ENCODE results near the gene TNK1. TPM values are rescaled to one million over a fixed set of nuclear protein-coding genes. Genes with fewer than 3 reads are reported as not detected.

TNK1 gene
- total RNA-seq, 1 experiment from 2014 or later: 6.4 TPM

DNA sequence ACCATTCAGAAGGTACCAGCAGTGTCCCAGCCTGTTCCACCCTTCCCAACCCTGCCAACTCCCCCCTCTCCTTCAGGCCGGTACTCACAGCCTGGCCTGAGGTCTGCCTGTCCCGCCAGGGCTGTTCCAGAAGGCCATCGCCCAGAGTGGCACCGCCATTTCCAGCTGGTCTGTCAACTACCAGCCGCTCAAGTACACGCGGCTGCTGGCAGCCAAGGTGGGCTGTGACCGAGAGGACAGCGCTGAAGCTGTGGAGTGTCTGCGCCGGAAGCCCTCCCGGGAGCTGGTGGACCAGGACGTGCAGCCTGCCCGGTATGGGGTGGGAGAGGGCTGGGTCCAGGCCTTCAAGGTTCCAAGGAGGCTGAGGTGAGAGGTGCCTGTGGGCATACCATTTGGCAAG, 33.9 kb downstream of the TNK1 start:
- no peak overlapping the region for H3K4me3 Mint-ChIP-seq (ENCODE audit: unreplicated experiment)
- peaks cover 5% of the 10 kb centered on the region for H3K4me1 Mint-ChIP-seq (ENCODE audit: insufficient read depth, unreplicated experiment)
- TF ChIP-seq, protein P1, sequence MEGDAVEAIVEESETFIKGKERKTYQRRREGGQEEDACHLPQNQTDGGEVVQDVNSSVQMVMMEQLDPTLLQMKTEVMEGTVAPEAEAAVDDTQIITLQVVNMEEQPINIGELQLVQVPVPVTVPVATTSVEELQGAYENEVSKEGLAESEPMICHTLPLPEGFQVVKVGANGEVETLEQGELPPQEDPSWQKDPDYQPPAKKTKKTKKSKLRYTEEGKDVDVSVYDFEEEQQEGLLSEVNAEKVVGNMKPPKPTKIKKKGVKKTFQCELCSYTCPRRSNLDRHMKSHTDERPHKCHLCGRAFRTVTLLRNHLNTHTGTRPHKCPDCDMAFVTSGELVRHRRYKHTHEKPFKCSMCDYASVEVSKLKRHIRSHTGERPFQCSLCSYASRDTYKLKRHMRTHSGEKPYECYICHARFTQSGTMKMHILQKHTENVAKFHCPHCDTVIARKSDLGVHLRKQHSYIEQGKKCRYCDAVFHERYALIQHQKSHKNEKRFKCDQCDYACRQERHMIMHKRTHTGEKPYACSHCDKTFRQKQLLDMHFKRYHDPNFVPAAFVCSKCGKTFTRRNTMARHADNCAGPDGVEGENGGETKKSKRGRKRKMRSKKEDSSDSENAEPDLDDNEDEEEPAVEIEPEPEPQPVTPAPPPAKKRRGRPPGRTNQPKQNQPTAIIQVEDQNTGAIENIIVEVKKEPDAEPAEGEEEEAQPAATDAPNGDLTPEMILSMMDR (IDR thresholded peaks at IDR 0.05; ENCODE audit: unreplicated experiment): no peak
- no peak for DNase-seq (ENCODE audit: unreplicated experiment)
- H3K9me3 Mint-ChIP-seq (ENCODE audit: unreplicated experiment): no peaks in the 10 kb centered on the region
- peaks cover 12% of the 10 kb centered on the region for H3K36me3 Mint-ChIP-seq (ENCODE audit: insufficient read depth, unreplicated experiment)
- intact Hi-C loops (cut with micrococcal nuclease): no loop called here
- H3K27ac Mint-ChIP-seq (ENCODE audit: low read depth, unreplicated experiment): no peak overlapping the region
- no TSS peak for BruUV-seq (replicated peaks)
- H3K27me3 Mint-ChIP-seq (ENCODE audit: insufficient read depth, unreplicated experiment): no peaks in the 10 kb centered on the region
- ChIA-PET POLR2A (interaction anchor here (0.7 to 1.0 kb wide), 2 partner anchors 11 to 134 kb away, joined by 3 to 4 read pairs; partner anchors contain the start of gene TNFSF12), CTCF (no interaction called here)

DNA sequence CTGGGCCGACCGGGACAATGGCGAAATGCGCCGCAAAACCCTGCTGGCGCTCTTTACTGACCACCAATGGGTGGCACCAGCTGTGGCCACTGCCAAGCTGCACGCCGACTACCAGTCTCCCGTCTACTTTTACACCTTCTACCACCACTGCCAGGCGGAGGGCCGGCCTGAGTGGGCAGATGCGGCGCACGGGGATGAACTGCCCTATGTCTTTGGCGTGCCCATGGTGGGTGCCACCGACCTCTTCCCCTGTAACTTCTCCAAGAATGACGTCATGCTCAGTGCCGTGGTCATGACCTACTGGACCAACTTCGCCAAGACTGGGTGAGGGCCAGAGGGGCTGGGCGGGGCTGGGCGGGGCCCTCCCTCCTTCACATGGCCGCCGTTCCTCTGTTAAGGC, 34.9 kb downstream of the TNK1 start:
- H3K4me1 Mint-ChIP-seq (ENCODE audit: insufficient read depth, unreplicated experiment): peaks cover 5% of the 10 kb centered on the region
- intact Hi-C loops (cut with micrococcal nuclease): no loop called here
- CTCF ChIA-PET: no interaction called here
- DNase-seq (ENCODE audit: unreplicated experiment): no peak
- no peaks in the 10 kb centered on the region for H3K9me3 Mint-ChIP-seq (ENCODE audit: unreplicated experiment)
- no peak overlapping the region for H3K4me3 Mint-ChIP-seq (ENCODE audit: unreplicated experiment)
- TF ChIP-seq, protein P1 (IDR thresholded peaks at IDR 0.05; ENCODE audit: unreplicated experiment): no peak
- no peak overlapping the region for H3K27ac Mint-ChIP-seq (ENCODE audit: low read depth, unreplicated experiment)
- BruUV-seq (replicated peaks): no TSS peak
- H3K27me3 Mint-ChIP-seq (ENCODE audit: insufficient read depth, unreplicated experiment): no peaks in the 10 kb centered on the region
- POLR2A ChIA-PET: interaction anchor here (1.0 kb wide), 2 partner anchors 12 kb away, joined by 3 to 4 read pairs; partner anchors contain the start of gene TMEM256
- H3K36me3 Mint-ChIP-seq (ENCODE audit: insufficient read depth, unreplicated experiment): peaks cover 4% of the 10 kb centered on the region

DNA sequence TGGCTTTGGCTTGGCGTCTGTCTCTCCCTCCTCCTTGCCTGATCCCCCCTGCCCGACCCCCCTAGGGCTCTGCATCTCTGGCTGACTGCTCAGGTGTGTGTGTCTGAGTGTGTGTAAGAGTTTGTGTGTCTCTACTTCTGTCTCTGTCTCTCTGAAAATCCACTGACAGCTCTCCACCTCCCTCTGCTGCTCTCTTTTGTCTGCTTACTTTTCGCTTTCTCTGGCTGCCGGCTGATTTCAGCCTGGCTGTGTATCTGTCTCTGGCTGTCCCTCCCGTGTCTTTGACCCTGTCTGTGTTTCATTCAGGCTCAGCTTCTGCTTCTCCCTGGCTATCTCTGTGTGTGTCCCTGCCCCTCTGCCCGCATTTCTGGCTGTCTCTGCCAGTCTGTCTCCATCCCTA, 35.4 kb downstream of the TNK1 start:
- no peak for DNase-seq (ENCODE audit: unreplicated experiment)
- Mint-ChIP-seq H3K4me1 (ENCODE audit: insufficient read depth, unreplicated experiment) (peaks cover 5% of the 10 kb centered on the region), H3K27ac (ENCODE audit: low read depth, unreplicated experiment) (peak overlapping the region; percentile 17), H3K27me3 (ENCODE audit: insufficient read depth, unreplicated experiment) (no peaks in the 10 kb centered on the region), H3K9me3 (ENCODE audit: unreplicated experiment) (no peaks in the 10 kb centered on the region), H3K4me3 (ENCODE audit: unreplicated experiment) (no peak overlapping the region), H3K36me3 (ENCODE audit: insufficient read depth, unreplicated experiment) (no peaks in the 10 kb centered on the region)
- POLR2A ChIA-PET: interaction anchor here (1.0 kb wide), 1 partner anchor 12 kb away, joined by 3 read pairs; the partner anchor contains the start of gene TMEM256
- TF ChIP-seq, protein P1 (IDR thresholded peaks at IDR 0.05; ENCODE audit: unreplicated experiment): no peak
- intact Hi-C loops (cut with micrococcal nuclease): no loop called here
- CTCF ChIA-PET: no interaction called here
- BruUV-seq (replicated peaks): no TSS peak

- H3K27me3 Mint-ChIP-seq (ENCODE audit: insufficient read depth, unreplicated experiment): no peaks in the 10 kb centered on the region
- CTCF ChIA-PET: no interaction called here
These were observed 36.3 kb downstream of the TNK1 start for GRCh38 chr17:7417056-7417655.

More at GRCh38 chr17:7417056-7417655, 36.3 kb downstream of the TNK1 start:
- BruUV-seq (replicated peaks): no TSS peak
- H3K4me1 Mint-ChIP-seq (ENCODE audit: insufficient read depth, unreplicated experiment): peaks cover 5% of the 10 kb centered on the region
- POLR2A ChIA-PET: no interaction called here
- no peak overlapping the region for H3K4me3 Mint-ChIP-seq (ENCODE audit: unreplicated experiment)
- DNase-seq (ENCODE audit: unreplicated experiment): no peak
- intact Hi-C loops (cut with micrococcal nuclease): no loop called here
- peak overlapping the region; percentile 17 for H3K27ac Mint-ChIP-seq (ENCODE audit: low read depth, unreplicated experiment)
- no peaks in the 10 kb centered on the region for H3K9me3 Mint-ChIP-seq (ENCODE audit: unreplicated experiment)
- no peaks in the 10 kb centered on the region for H3K36me3 Mint-ChIP-seq (ENCODE audit: insufficient read depth, unreplicated experiment)
- TF ChIP-seq, protein P1 (IDR thresholded peaks at IDR 0.05; ENCODE audit: unreplicated experiment): no peak
